ENCODE data around the gene RPL13A.

RPL13A gene

GRCh38 chr19:49486232-49486631, 1.2 kb upstream of the RPL13A start:
- TF ChIP-seq SIN3A (IDR thresholded peaks at IDR 0.05; ENCODE audit: borderline replicate concordance, insufficient read depth, low read length) (no peak), FOXP2 (optimal IDR thresholded peaks at IDR 0.05; ENCODE audit: borderline replicate concordance, extremely low read depth, extremely low read length, insufficient read depth) (no peak), REST (IDR thresholded peaks at IDR 0.05; ENCODE audit: insufficient read depth in 1 of 2, low read depth in 2 of 2, low read length in 2 of 2) (no peak), TAF1 (IDR thresholded peaks at IDR 0.05; ENCODE audit: borderline replicate concordance, insufficient read depth, low read length) (no peak), POLR2AphosphoS5 (IDR thresholded peaks at IDR 0.05; ENCODE audit: low read depth, low read length) (no peak)

DNA sequence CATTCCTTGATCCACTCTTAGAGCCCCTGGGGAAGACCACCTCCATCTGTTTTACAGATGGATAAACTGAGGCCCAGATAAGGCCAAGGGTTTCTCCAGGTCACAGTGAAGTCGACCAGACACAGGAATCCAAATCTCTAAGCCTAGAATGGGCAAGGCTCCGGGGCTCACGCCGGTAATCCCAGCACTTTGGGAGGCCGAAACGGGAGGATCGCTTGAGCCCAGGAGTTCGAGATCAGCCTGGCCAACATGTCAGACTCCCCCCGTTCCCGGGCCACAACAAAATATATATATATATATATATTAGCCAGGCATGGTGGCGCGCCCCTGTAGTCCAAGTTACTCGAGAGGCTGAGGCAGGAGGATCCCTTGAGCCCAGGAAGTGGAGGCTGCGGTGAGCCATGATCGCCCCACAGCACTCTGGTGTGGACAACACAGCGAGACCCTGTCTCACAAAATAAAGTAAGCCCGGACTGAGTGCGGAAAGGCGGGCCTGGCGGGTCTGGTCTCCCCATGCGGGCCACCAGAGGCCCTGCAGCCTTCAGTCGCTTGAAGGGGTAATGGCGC, 615 bp upstream of the RPL13A start:
- TF ChIP-seq REST (IDR thresholded peaks at IDR 0.05; ENCODE audit: insufficient read depth in 1 of 2, low read depth in 2 of 2, low read length in 2 of 2) = no peak
- no peak for TF ChIP-seq TAF1 (IDR thresholded peaks at IDR 0.05; ENCODE audit: borderline replicate concordance, insufficient read depth, low read length)
- no peak for TF ChIP-seq POLR2AphosphoS5 (IDR thresholded peaks at IDR 0.05; ENCODE audit: low read depth, low read length)
- no peak for TF ChIP-seq FOXP2 (optimal IDR thresholded peaks at IDR 0.05; ENCODE audit: borderline replicate concordance, extremely low read depth, extremely low read length, insufficient read depth)
- no peak for TF ChIP-seq SIN3A (IDR thresholded peaks at IDR 0.05; ENCODE audit: borderline replicate concordance, insufficient read depth, low read length)

DNA sequence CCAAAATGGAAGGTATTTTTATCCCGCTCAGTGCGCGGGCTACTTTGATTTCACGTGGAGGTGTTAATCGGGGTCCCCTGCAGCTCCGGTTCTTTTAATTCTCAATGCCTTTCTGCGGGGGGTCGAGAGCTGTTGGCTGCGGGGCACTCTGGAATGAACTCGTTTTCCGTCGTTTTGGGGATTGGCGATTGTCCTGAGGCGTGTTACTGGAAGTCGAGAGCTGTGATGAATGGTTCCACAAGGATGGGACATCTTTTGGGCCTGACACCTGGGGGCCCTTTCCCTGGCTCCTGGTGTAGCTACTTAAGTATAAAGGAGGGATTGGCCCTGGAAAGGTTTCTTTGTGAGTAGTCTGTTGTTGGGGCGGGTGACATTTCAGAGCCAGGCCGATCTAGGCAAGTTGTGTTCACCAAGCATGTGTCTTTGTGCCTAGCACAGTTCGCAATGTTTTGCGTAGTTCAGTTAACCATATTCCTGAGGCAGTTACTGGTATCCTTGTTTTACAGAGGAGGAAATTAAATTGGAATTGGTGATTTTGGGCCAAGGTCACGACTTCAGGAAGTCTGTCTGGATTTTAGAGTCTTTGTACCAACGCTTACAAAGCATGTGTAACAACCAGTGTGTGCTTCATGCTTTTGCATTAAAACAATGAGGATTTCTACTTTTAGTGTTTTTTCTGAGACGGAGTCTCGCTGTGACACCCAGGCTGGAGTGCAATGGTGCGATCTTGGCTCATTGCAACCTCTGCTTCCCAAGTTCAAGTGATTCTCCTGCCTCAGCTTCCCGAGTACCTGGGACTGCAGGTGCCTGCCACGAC, 846 bp downstream of the RPL13A start:
- TF ChIP-seq SIN3A (IDR thresholded peaks at IDR 0.05; ENCODE audit: borderline replicate concordance, insufficient read depth, low read length) = peak; percentile 42; the same call in 1 of the 2 replicates
- TF ChIP-seq TAF1 (IDR thresholded peaks at IDR 0.05; ENCODE audit: borderline replicate concordance, insufficient read depth, low read length) = peak; percentile 65; the same call in 1 of the 2 replicates
- TF ChIP-seq POLR2AphosphoS5 (IDR thresholded peaks at IDR 0.05; ENCODE audit: low read depth, low read length) = peak; percentile 39; the same call in 1 of the 2 replicates
- TF ChIP-seq FOXP2 (optimal IDR thresholded peaks at IDR 0.05; ENCODE audit: borderline replicate concordance, extremely low read depth, extremely low read length, insufficient read depth) = no peak

GRCh38 chr19:49488863-49489537, 1.6 kb downstream of the RPL13A start:
- no peak for TF ChIP-seq REST (IDR thresholded peaks at IDR 0.05; ENCODE audit: insufficient read depth in 1 of 2, low read depth in 2 of 2, low read length in 2 of 2)
- 0 out of 2 replicates have a peak, but pooled peaks have one; percentile 47 for TF ChIP-seq TAF1 (IDR thresholded peaks at IDR 0.05; ENCODE audit: borderline replicate concordance, insufficient read depth, low read length)

DNA sequence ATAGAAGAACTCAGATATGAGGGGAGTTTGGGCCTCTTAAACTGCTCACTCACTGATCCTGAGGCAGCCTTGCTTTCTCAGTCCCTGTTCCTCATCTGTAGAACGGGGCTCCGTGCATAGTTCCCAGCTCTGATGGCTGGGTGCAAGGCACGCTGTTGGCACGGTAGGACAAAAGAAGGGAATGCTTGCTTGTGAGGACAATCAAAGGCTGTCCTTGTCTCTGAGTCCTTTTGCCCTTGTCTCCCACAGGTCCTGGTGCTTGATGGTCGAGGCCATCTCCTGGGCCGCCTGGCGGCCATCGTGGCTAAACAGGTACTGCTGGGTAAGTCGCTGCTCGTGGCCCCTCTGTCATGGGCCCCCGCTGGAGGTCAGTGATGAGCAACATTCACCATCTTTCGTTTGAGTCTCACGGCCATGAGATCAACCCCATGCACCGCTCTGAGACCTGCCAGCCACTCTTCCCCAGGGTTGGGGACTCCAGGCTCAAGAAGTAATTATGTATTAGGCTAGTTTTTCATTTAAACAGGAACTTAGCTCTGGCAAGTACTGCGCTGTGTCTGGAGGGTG, 2.3 kb downstream of the RPL13A start:
- TF ChIP-seq POLR2AphosphoS5 (IDR thresholded peaks at IDR 0.05; ENCODE audit: low read depth, low read length) (peak; percentile 93), FOXP2 (optimal IDR thresholded peaks at IDR 0.05; ENCODE audit: borderline replicate concordance, extremely low read depth, extremely low read length, insufficient read depth) (no peak), TAF1 (IDR thresholded peaks at IDR 0.05; ENCODE audit: borderline replicate concordance, insufficient read depth, low read length) (no peak), SIN3A (IDR thresholded peaks at IDR 0.05; ENCODE audit: borderline replicate concordance, insufficient read depth, low read length) (no peak)
